DOHH2 (cell line): ENCODE results near the gene PVALEF.

Source experiments
- CTCF ChIP-seq: fragments of 200-600 bp; sonication (generic); IDR thresholded peaks from one replicate; pipeline ENCODE4 v1.5.1; 2014; ENCODE audit warnings: antibody characterized with exemption, mild to moderate bottlenecking, low read depth, low read length; ENCODE audit not compliant: poor library complexity, severe bottlenecking
- EZH2phosphoT487 ChIP-seq: fragments of 200-600 bp; sonication (generic); IDR thresholded peaks from 2 replicates; pipeline ENCODE4 v1.6.1; 2017; ENCODE audit warnings: borderline replicate concordance, mild to moderate bottlenecking, antibody characterized with exemption, low read length, moderate library complexity, mixed read lengths

- TF ChIP-seq CTCF (no peak), EZH2phosphoT487 (no peak)
Observed at GRCh38 chr17:81210466-81210865, 45.2 kb downstream of the PVALEF start.
